Uterus (tissue), 2 donors: ENCODE data around the gene ARL6IP4.

Experiments
- CTCF ChIP-seq, 4 experiments: fragments of 200-600 bp in 2 of 4; fragments of 450-650 bp in 2 of 4; sonication (generic) in 2 of 4; IDR thresholded peaks; one replicate each; pipeline ENCODE4 v1.5.1; 2016 to 2019; ENCODE audit warnings: antibody characterized with exemption in 4 of 4, mild to moderate bottlenecking in 2 of 4, moderate library complexity in 1 of 4
- POLR2A ChIP-seq, 2 donors: fragments of 450-650 bp; IDR thresholded peaks; one replicate each; pipeline ENCODE4 v1.6.1; 2016; ENCODE audit warnings: antibody characterized with exemption in 2 of 2, mild to moderate bottlenecking in 1 of 2, moderate library complexity in 1 of 2

DNA sequence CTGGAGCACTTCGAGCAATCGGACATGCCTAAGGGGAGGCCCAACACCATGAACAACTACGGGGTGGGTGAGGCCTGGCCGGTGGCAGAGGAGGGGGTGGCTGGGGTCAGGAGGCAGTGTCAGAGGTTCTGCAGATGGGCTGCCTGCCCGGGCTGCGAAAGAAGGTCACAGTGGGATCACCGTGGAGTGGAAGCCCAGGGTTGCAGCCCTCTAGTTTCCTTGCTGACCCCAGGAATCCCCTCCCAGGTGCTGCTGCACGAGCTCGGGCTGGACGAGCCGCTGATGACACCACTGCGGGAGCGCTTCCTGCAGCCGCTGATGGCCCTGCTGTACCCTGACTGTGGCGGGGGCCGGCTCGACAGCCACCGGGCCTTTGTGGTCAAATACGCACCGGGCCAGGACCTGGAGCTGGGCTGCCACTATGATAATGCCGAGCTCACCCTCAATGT, 1.9 kb upstream of the ARL6IP4 start:
- TF ChIP-seq POLR2A (IDR thresholded peaks at IDR 0.05): no peak
- TF ChIP-seq CTCF (IDR thresholded peaks at IDR 0.05): no peak
